WTC11 (cell line): ENCODE results near the gene ZNF107.
"Not testable (repeated sequence)": the region's sequence is repeated elsewhere in the genome, so short reads cannot be mapped to it uniquely, and the experiment has no call there.

Source experiments
- ARID4B ChIP-seq: sonication (generic); formaldehyde crosslinking; IDR thresholded peaks from 2 replicates; pipeline ENCODE4 v1.8.0; 2023; ENCODE audit warnings: missing genetic modification reagents, mild to moderate bottlenecking, borderline replicate concordance
- CTCF ChIP-seq: fragments of 200-600 bp; IDR thresholded peaks from 2 replicates; pipeline ENCODE4 v1.8.0; 2022; ENCODE audit warnings: antibody characterized with exemption
- ELF4 ChIP-seq: sonication (generic); formaldehyde crosslinking; IDR thresholded peaks from 2 replicates; pipeline ENCODE4 v1.8.1; 2022; ENCODE audit warnings: low read depth, mild to moderate bottlenecking, moderate library complexity, missing genetic modification reagents
- HMGA2 ChIP-seq: fragments of 250-450 bp; sonication (Bioruptor Pico); IDR thresholded peaks from 2 replicates; pipeline ENCODE4 v1.4.0; 2021; ENCODE audit warnings: mild to moderate bottlenecking, moderate library complexity
- KAT7 ChIP-seq: sonication (generic); formaldehyde crosslinking; IDR thresholded peaks from 2 replicates; pipeline ENCODE4 v1.8.1; 2023; ENCODE audit warnings: missing genetic modification reagents, mild to moderate bottlenecking, borderline replicate concordance
- MAX ChIP-seq: sonication (generic); formaldehyde crosslinking; IDR thresholded peaks from 2 replicates; pipeline ENCODE4 v1.8.0; 2022; ENCODE audit warnings: mild to moderate bottlenecking, missing genetic modification reagents
- NFYB ChIP-seq: sonication (generic); formaldehyde crosslinking; conservative IDR thresholded peaks from 2 replicates; pipeline ENCODE4 v1.8.0; 2022; ENCODE audit warnings: low read depth, missing genetic modification reagents
- NR3C1 ChIP-seq: sonication (generic); formaldehyde crosslinking; conservative IDR thresholded peaks from 2 replicates; pipeline ENCODE4 v1.8.1; 2023; ENCODE audit warnings: low read depth, mild to moderate bottlenecking, missing genetic modification reagents
- TCF7 ChIP-seq: sonication (generic); formaldehyde crosslinking; IDR thresholded peaks from 2 replicates; pipeline ENCODE4 v1.8.0; 2022; ENCODE audit warnings: mild to moderate bottlenecking, low read depth, missing genetic modification reagents, moderate library complexity
- ZNF281 ChIP-seq: sonication (generic); formaldehyde crosslinking; IDR thresholded peaks from 2 replicates; pipeline ENCODE4 v1.8.0; 2023; ENCODE audit warnings: mild to moderate bottlenecking, missing genetic modification reagents

GRCh38 chr7:64738953-64739352 is 73.0 kb downstream of the ZNF107 start:
- not testable (repeated sequence) for TF ChIP-seq CTCF; MAX; ARID4B (CRISPR knock-in tag); TCF7; NR3C1; ELF4 (CRISPR knock-in tag); ZNF281 (CRISPR knock-in tag); HMGA2 (CRISPR knock-in tag); KAT7 (CRISPR knock-in tag); NFYB (CRISPR knock-in tag)
